Transverse colon (tissue), 4 donors: Measurements from ENCODE around the gene GPHN. TPM values are rescaled to one million over a fixed set of nuclear protein-coding genes. Genes with fewer than 3 reads are reported as not detected.

ENCODE experiments used
- DNase-seq: peaks from one replicate; pipeline ENCODE4 v3.0.0-alpha.2; 2019
- H3K27ac ChIP-seq, 4 donors: fragments of 200-600 bp; sonication (generic); 2 replicates each; pipeline ENCODE4 v1.5.1; 2016 to 2018; ENCODE audit warnings: inconsistent platforms in 4 of 4
- H3K27me3 ChIP-seq: fragments of 200-600 bp; sonication (generic); 2 replicates; pipeline ENCODE4 v1.5.1; 2017; ENCODE audit warnings: inconsistent platforms
- H3K36me3 ChIP-seq, 4 donors: fragments of 200-600 bp; sonication (generic); 2 replicates each; pipeline ENCODE4 v1.5.1; 2017 to 2019; ENCODE audit warnings: inconsistent platforms in 4 of 4
- H3K4me1 ChIP-seq, 4 donors: fragments of 200-600 bp; sonication (generic); 2 replicates each; pipeline ENCODE4 v1.5.1; 2017 to 2020; ENCODE audit warnings: inconsistent platforms in 4 of 4
- H3K4me3 ChIP-seq, 4 donors: fragments of 200-600 bp; sonication (generic); 1 replicate in 1 of 4; 2 replicates in 3 of 4; pipeline versions ENCODE4 v1.5.1 to v1.6.1; 2017 to 2019; ENCODE audit warnings: inconsistent platforms in 4 of 4
- H3K9me3 ChIP-seq, 2 donors: fragments of 200-600 bp; sonication (generic); 2 replicates each; pipeline ENCODE4 v1.5.1; 2017 to 2019; ENCODE audit warnings: inconsistent platforms in 2 of 2
- CTCF ChIP-seq, 5 experiments: fragments of 200-600 bp in 3 of 5; fragments of 450-650 bp in 2 of 5; sonication (generic) in 3 of 5; IDR thresholded peaks; 1 replicate in 2 of 5; 2 replicates in 3 of 5; pipeline ENCODE4 v1.5.1; 2016 to 2017; ENCODE audit warnings: antibody characterized with exemption in 5 of 5, inconsistent platforms in 3 of 5, mild to moderate bottlenecking in 2 of 5, moderate library complexity in 1 of 5
- EP300 ChIP-seq: sonication (generic); formaldehyde crosslinking; IDR thresholded peaks from one replicate; pipeline ENCODE4 v1.6.1; 2017; ENCODE audit warnings: antibody characterized with exemption, low read depth
- POLR2A ChIP-seq: fragments of 450-650 bp; IDR thresholded peaks from one replicate; pipeline ENCODE4 v1.6.1; 2016; ENCODE audit warnings: antibody characterized with exemption, mild to moderate bottlenecking, moderate library complexity
- POLR2AphosphoS5 ChIP-seq, 3 donors: sonication (generic); formaldehyde crosslinking; IDR thresholded peaks; one replicate each; pipeline ENCODE4 v1.6.1; 2016; ENCODE audit warnings: antibody characterized with exemption in 3 of 3
- WGBS, 2 donors: methylation state at CpG; one replicate each; pipeline ENCODE4 v1.1.5; 2018; ENCODE audit warnings: low coverage in 1 of 2; 5-methylcytosine and 5-hydroxymethylcytosine counted together
- in situ Hi-C, 4 donors: fragments of 200-750 bp; cut with MboI; loops; one replicate each; pipeline versions ENCODE4 v1.15.0 to v1.15.1; 2017; ENCODE audit warnings: low sequenced_read_pairs in 3 of 4, low pct_ligation_motif_present in 1 of 4, low pct_unique_long_range_greater_than_20kb in 1 of 4
- intact Hi-C: fragments of 100-400 bp; cut with DNase I; formaldehyde crosslinking; loops from one replicate; pipeline ENCODE4 v1.15.1; 2023; ENCODE audit warnings: low total_unique reads
- total RNA-seq, 4 donors: library from RNA; depleted of rRNA; stranded (reverse); fragments of >200 nt; gene quantifications; one replicate each; pipeline ENCODE4 v1.1.0, GENCODE V29; 2016

Gene GPHN
- total RNA-seq, 4 donors from 2014 or later: 8.6 to 59.7 (median 23.6) TPM

GRCh38 chr14:66643344-66643743 lies 135.4 kb downstream of the GPHN start:
- DNase-seq: no peak

GRCh38 chr14:66645716-66646115 lies 137.8 kb downstream of the GPHN start:
- Histone ChIP-seq H3K27me3 (no peaks in the 10 kb centered on the region), H3K4me1 (no peaks in the 10 kb centered on the region), H3K36me3 (no peaks in the 10 kb centered on the region), H3K27ac (no peak overlapping the region), H3K4me3 (no peak overlapping the region), H3K9me3 (no peaks in the 10 kb centered on the region)
- 80 to 100% methylated on average over 1 of the region's 1 CpG for WGBS, 2 donors
- no peak for DNase-seq
- intact Hi-C loops: no loop called here
- TF ChIP-seq CTCF (IDR thresholded peaks at IDR 0.05) (no peak), POLR2AphosphoS5 (IDR thresholded peaks at IDR 0.05) (no peak), POLR2A (no peak), EP300 (no peak)
- in situ Hi-C loops: no loop called here

More at GRCh38 chr14:66643344-66643743, 135.4 kb downstream of the GPHN start:
- no peak overlapping the region for H3K27ac ChIP-seq
- H3K4me3 ChIP-seq: no peak overlapping the region
- H3K36me3 ChIP-seq: no peaks in the 10 kb centered on the region
- H3K4me1 ChIP-seq: no peaks in the 10 kb centered on the region
- in situ Hi-C loops: no loop called here
- H3K9me3 ChIP-seq: no peaks in the 10 kb centered on the region
- no peak for TF ChIP-seq POLR2A
- intact Hi-C loops: no loop called here
- no peaks in the 10 kb centered on the region for H3K27me3 ChIP-seq

- WGBS, 2 donors: 62% methylated on average over 3 of the region's 3 CpGs; no CpG with 5 or more reads in 1 of the 2 donors
- H3K27me3 ChIP-seq: no peaks in the 10 kb centered on the region
- no peak for DNase-seq
Measured at GRCh38 chr14:66649498-66649897, 141.6 kb downstream of the GPHN start.

GRCh38 chr14:66650491-66650911 lies 142.6 kb downstream of the GPHN start:
- no peak overlapping the region for H3K27ac ChIP-seq
- DNase-seq: no peak
- no peak overlapping the region for H3K4me3 ChIP-seq
- intact Hi-C loops (no loop called here), in situ Hi-C loops (no loop called here)
- 65 to 75% methylated on average over 2 to 3 of the region's 3 CpGs for WGBS, 2 donors
- H3K36me3 ChIP-seq: no peaks in the 10 kb centered on the region
- TF ChIP-seq POLR2AphosphoS5 (IDR thresholded peaks at IDR 0.05) (no peak), POLR2A (no peak), EP300 (no peak), CTCF (IDR thresholded peaks at IDR 0.05) (no peak)
- no peaks in the 10 kb centered on the region for H3K4me1 ChIP-seq
- no peaks in the 10 kb centered on the region for H3K9me3 ChIP-seq
- H3K27me3 ChIP-seq: no peaks in the 10 kb centered on the region

More at GRCh38 chr14:66649498-66649897, 141.6 kb downstream of the GPHN start:
- H3K4me1 ChIP-seq: no peaks in the 10 kb centered on the region
- H3K4me3 ChIP-seq: no peak overlapping the region
- intact Hi-C loops: no loop called here
- TF ChIP-seq EP300 (no peak), POLR2A (no peak), POLR2AphosphoS5 (IDR thresholded peaks at IDR 0.05) (no peak), CTCF (IDR thresholded peaks at IDR 0.05) (no peak)
- H3K27ac ChIP-seq: no peak overlapping the region
- no peaks in the 10 kb centered on the region for H3K36me3 ChIP-seq
- in situ Hi-C loops: no loop called here
- H3K9me3 ChIP-seq: no peaks in the 10 kb centered on the region

GRCh38 chr14:66651536-66652220 lies 143.7 kb downstream of the GPHN start:
- Histone ChIP-seq H3K27me3 (no peaks in the 10 kb centered on the region), H3K27ac (no peak overlapping the region), H3K36me3 (no peaks in the 10 kb centered on the region), H3K9me3 (peaks cover 2% of the 10 kb centered on the region in 2 donors), H3K4me1 (no peaks in the 10 kb centered on the region), H3K4me3 (no peak overlapping the region)
- intact Hi-C loops: no loop called here
- TF ChIP-seq POLR2A (no peak), POLR2AphosphoS5 (IDR thresholded peaks at IDR 0.05) (no peak), EP300 (no peak)
- WGBS, 2 donors: 90 to 93% methylated on average over 4 to 5 of the region's 5 CpGs
- in situ Hi-C loops: no loop called here
- DNase-seq: no peak
